ENCODE data around the gene COQ10B.

GRCh38 chr2:197445746-197446145 is 7.6 kb upstream of the COQ10B start:
- no peak for TF ChIP-seq EZH2phosphoT487 (IDR thresholded peaks at IDR 0.05; ENCODE audit: insufficient read depth, low read depth)
- TF ChIP-seq EZH2 (IDR thresholded peaks at IDR 0.05; ENCODE audit: insufficient read depth, poor library complexity, severe bottlenecking) = no peak

Data from GM23248 (cell line).